ENCODE results near the gene ATXN7L1.

The ATXN7L1 gene

DNA sequence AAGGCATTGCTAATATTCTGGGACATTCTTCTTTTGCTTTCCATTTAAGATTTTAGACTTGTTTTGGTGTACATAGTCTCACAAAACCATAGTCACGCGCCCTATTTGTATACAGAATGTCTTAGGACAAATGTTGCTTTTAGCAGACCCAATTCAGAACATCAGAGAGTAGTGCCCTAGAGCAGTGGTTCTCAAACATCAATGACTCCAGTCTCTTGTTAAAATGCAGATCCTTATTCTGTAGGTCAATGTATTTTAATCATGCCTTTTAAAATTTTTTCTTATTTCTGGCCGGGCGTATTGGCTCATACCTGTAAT, 167.7 kb downstream of the ATXN7L1 start:
- no peaks in the 10 kb centered on the region for H3K27me3 ChIP-seq (replicated peaks)
- TF ChIP-seq, protein P1, sequence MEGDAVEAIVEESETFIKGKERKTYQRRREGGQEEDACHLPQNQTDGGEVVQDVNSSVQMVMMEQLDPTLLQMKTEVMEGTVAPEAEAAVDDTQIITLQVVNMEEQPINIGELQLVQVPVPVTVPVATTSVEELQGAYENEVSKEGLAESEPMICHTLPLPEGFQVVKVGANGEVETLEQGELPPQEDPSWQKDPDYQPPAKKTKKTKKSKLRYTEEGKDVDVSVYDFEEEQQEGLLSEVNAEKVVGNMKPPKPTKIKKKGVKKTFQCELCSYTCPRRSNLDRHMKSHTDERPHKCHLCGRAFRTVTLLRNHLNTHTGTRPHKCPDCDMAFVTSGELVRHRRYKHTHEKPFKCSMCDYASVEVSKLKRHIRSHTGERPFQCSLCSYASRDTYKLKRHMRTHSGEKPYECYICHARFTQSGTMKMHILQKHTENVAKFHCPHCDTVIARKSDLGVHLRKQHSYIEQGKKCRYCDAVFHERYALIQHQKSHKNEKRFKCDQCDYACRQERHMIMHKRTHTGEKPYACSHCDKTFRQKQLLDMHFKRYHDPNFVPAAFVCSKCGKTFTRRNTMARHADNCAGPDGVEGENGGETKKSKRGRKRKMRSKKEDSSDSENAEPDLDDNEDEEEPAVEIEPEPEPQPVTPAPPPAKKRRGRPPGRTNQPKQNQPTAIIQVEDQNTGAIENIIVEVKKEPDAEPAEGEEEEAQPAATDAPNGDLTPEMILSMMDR (IDR thresholded peaks at IDR 0.05; ENCODE audit: low read depth, low read length, missing control alignments), result no peak
- in situ Hi-C loops (cut with HindIII; ENCODE audit: low pct_ligation_motif_present, low sequenced_read_pairs), result no loop called here
- no peak overlapping the region for H3K4me3 ChIP-seq (ENCODE audit: low read depth, low read length)
- no peak overlapping the region for H3K27ac ChIP-seq
- DNase-seq, result no peak
- H3K36me3 ChIP-seq (replicated peaks), result no peaks in the 10 kb centered on the region

DNA sequence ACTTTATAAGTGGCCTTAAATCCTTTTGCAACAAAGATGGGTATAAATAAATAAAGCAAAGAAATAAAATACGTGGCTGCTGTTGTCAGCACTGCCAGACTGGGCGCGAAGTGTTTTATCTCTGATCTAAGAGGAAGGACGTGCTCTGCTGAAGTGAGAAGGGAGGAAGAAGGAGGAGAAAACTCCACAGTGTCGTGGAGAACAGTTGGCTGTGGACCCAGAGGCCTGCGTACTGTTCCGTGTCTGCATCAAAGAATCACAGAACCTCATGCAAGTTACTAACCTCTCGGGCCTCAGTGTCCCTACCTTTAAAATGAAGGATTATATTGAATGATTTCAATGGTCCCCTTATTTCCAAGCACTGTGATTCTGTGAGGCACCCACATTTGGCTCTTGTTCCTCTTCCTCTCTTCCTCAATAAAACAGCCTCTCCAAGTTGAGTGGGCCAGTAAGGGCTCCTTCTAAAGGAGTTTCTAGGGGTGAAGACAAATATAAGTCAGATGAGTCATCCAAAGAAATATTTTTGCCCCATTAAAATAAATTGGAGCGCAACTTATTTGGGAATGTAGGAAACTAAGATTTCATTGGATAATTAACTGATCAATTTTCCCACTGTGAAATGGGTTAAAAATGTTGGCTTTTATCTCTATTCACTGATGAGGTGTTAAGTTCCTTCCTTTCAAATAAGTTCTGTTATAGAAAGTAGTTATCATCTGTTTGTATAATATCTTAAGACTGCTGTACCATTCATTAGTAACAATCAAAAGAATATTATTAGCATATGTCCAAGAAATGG, 168.2 kb downstream of the ATXN7L1 start:
- in situ Hi-C loops (cut with HindIII; ENCODE audit: low pct_ligation_motif_present, low sequenced_read_pairs), result no loop called here
- H3K4me3 ChIP-seq (ENCODE audit: low read depth, low read length), result no peak overlapping the region
- no peak for DNase-seq
- no peaks in the 10 kb centered on the region for H3K36me3 ChIP-seq (replicated peaks)
- H3K27ac ChIP-seq, result no peak overlapping the region
- no peaks in the 10 kb centered on the region for H3K27me3 ChIP-seq (replicated peaks)
- TF ChIP-seq, protein P1 (IDR thresholded peaks at IDR 0.05; ENCODE audit: low read depth, low read length, missing control alignments), result no peak

DNA sequence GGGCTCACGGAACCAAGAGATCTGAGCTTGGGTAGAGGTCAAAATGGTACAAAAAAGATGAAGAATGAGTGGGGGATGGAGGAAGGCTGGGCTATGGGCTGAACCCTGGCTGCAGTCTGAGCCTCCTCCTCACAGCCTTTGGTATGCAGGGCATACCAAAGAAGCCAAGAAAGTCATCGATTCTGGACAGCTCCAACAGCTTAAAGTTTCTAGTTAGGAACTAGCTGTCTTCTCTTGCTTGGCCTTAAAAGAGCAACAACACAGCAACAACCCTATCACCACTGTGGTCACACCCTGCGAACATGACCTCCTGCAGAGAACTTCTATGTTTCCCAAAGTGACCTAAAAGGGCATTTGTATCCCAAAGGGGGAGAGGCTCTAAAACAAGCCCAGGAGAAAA, 169.0 kb downstream of the ATXN7L1 start:
- in situ Hi-C loops (cut with HindIII; ENCODE audit: low pct_ligation_motif_present, low sequenced_read_pairs), result no loop called here
- TF ChIP-seq, protein P1 (IDR thresholded peaks at IDR 0.05; ENCODE audit: low read depth, low read length, missing control alignments), result no peak
- H3K27ac ChIP-seq, result no peak overlapping the region
- H3K27me3 ChIP-seq (replicated peaks), result no peaks in the 10 kb centered on the region
- no peak for DNase-seq
- H3K4me3 ChIP-seq (ENCODE audit: low read depth, low read length), result no peak overlapping the region
- no peaks in the 10 kb centered on the region for H3K36me3 ChIP-seq (replicated peaks)

DNA sequence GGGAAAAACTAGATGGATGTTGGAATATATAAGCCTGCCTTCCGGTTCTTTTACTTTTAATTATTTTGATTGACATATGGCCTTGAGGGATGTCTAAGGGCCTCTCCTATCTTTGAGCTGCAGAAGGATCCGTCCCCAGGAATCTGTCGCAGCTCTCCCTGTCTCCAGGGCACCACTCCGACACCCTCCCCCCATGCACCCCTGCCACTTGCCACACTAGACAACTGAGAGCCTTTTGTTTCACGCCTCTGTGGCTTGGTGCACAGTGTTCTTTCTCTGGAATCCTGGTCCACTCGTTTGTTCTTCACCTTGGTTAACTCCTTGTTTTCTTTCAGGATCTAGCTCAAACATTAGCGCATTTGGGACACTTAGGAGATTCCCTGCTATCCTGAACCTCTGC, 171.0 kb downstream of the ATXN7L1 start:
- H3K27me3 ChIP-seq (replicated peaks), result no peaks in the 10 kb centered on the region
- in situ Hi-C loops (cut with HindIII; ENCODE audit: low pct_ligation_motif_present, low sequenced_read_pairs), result no loop called here
- TF ChIP-seq, protein P1 (IDR thresholded peaks at IDR 0.05; ENCODE audit: low read depth, low read length, missing control alignments), result no peak
- DNase-seq, result no peak
- no peak overlapping the region for H3K4me3 ChIP-seq (ENCODE audit: low read depth, low read length)
- no peak overlapping the region for H3K27ac ChIP-seq
- no peaks in the 10 kb centered on the region for H3K36me3 ChIP-seq (replicated peaks)

DNA sequence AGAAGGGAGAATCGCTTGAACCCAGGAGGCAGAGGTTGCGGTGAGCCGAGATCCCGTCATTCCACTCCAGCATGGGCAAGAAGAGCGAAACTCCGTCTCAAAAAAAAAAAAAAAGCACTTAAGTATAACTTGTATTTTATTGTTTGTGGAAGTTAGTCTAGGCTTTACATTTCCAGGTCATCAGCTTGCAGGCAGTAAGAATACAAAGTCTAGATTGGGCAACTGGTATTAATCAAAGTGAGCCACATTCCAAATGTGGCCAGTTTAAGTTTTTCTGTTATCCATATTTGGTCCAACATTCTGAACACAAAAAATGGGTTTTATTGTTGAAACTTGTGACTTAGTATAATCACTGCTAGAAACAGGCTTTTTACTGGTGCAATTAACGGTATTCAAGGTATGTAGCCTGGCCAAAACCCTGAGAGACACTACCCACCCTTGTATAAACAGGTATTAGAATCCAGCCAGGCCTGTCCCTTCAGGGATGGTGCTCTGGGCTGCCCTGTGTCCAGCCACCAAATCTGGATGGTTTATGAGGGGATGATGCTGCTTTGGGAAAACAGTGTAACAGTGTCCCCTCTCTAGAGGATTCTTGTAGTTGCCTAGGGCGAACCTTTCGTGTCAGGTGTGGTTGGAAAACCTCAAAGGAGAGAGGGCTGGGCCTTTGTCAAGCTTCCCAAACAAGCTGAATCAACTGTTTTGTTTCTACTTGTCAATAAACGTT, 173.0 kb downstream of the ATXN7L1 start:
- no peaks in the 10 kb centered on the region for H3K27me3 ChIP-seq (replicated peaks)
- no peak for DNase-seq
- H3K36me3 ChIP-seq (replicated peaks), result no peaks in the 10 kb centered on the region
- no peak overlapping the region for H3K4me3 ChIP-seq (ENCODE audit: low read depth, low read length)
- in situ Hi-C loops (cut with HindIII; ENCODE audit: low pct_ligation_motif_present, low sequenced_read_pairs), result no loop called here
- H3K27ac ChIP-seq, result no peak overlapping the region
- TF ChIP-seq, protein P1 (IDR thresholded peaks at IDR 0.05; ENCODE audit: low read depth, low read length, missing control alignments), result no peak
